Activated CD4-positive, alpha-beta T cell treated with anti-CD3 and anti-CD28 coated beads for 36 hours (primary cell): Measurements from ENCODE around the gene SMAP2. TPM values are rescaled to one million over a fixed set of nuclear protein-coding genes. Genes with fewer than 3 reads are reported as not detected.

ENCODE experiments used
- ATAC-seq: fragments of 200-7000 bp; cut with Tn5 transposase; one replicate; pipeline ENCODE4 v1.10.0; 2021; ENCODE audit warnings: mild to moderate bottlenecking, moderate library complexity
- CTCF ChIA-PET: fragments of 350-600 bp; sonication (Branson Sonifier 250); formaldehyde crosslinking; loops from one replicate; lab custom pipeline; 2021; ENCODE audit warnings: antibody characterized with exemption; lab: Charles Lee
- POLR2A ChIA-PET: fragments of 350-600 bp; sonication (Branson Sonifier 250); formaldehyde crosslinking; loops from one replicate; lab custom pipeline; 2021; ENCODE audit warnings: antibody characterized with exemption, inconsistent platforms; lab: Charles Lee
- DNase-seq: peaks from one replicate; pipeline ENCODE4 v3.0.0-alpha.2; 2020
- H3K27ac Mint-ChIP-seq: one replicate; pipeline ENCODE4 v1.8.0; 2021; ENCODE audit warnings: mixed read lengths
- H3K27me3 Mint-ChIP-seq: one replicate; pipeline ENCODE4 v1.8.0; 2021; ENCODE audit warnings: mixed read lengths
- H3K36me3 Mint-ChIP-seq: one replicate; pipeline ENCODE4 v1.8.0; 2021; ENCODE audit warnings: low read depth, mixed read lengths
- H3K4me1 Mint-ChIP-seq: one replicate; pipeline ENCODE4 v1.8.0; 2021; ENCODE audit warnings: mixed read lengths
- H3K4me3 Mint-ChIP-seq: one replicate; pipeline ENCODE4 v1.8.0; 2021; ENCODE audit warnings: mild to moderate bottlenecking, moderate library complexity, mixed read lengths
- H3K9me3 Mint-ChIP-seq: one replicate; pipeline ENCODE4 v1.8.0; 2021; ENCODE audit warnings: low read depth, mixed read lengths
- intact Hi-C, 2 experiments: fragments of 100-400 bp; cut with DNase I in 1 of 2; cut with micrococcal nuclease in 1 of 2; formaldehyde crosslinking; loops; one replicate each; pipeline versions ENCODE4 v1.14.2 to v1.15.1; 2022 to 2024; cut with DNase I, micrococcal nuclease
- total RNA-seq, 2 experiments: library from RNA; stranded (reverse); gene quantifications; one replicate each; pipeline ENCODE4 v1.2.3, GENCODE V29; 2021

The SMAP2 gene
- total RNA-seq, 2 experiments from 2014 or later: 241 to 258 TPM

GRCh38 chr1:40397258-40397657, 23.7 kb downstream of the SMAP2 start:
- ATAC-seq: no peak
- no peak for DNase-seq
- Mint-ChIP-seq H3K4me3 (peak overlapping the region; percentile 5), H3K27me3 (no peaks in the 10 kb centered on the region), H3K9me3 (no peaks in the 10 kb centered on the region), H3K27ac (peak overlapping the region; percentile 86), H3K4me1 (peaks cover 91% of the 10 kb centered on the region), H3K36me3 (peaks cover 69% of the 10 kb centered on the region)
- ChIA-PET POLR2A (interaction anchor here (0.6 to 0.8 kb wide), 2 partner anchors 12 to 55 kb away, joined by 3 read pairs; no protein-coding TSS in a partner anchor), CTCF (interaction anchor here (0.9 to 9.9 kb wide), 6 partner anchors 10 to 59 kb away, joined by 3 to 151 read pairs (median 4); no protein-coding TSS in a partner anchor)
- intact Hi-C loops: no loop called here

- Mint-ChIP-seq H3K9me3 (no peaks in the 10 kb centered on the region), H3K27ac (peak overlapping the region; percentile 92), H3K36me3 (peaks cover 60% of the 10 kb centered on the region), H3K27me3 (no peaks in the 10 kb centered on the region), H3K4me1 (peaks cover 91% of the 10 kb centered on the region), H3K4me3 (peak overlapping the region; percentile 47)
- intact Hi-C loops: loop anchor here (1.0 to 5.0 kb wide), 4 partner anchors 15 to 159 kb away; partner anchors contain the start of genes ZFP69B (in 1 of the 2) and ZMPSTE24 (in 1 of the 2)
- CTCF ChIA-PET: interaction anchor here (0.8 to 9.9 kb wide), 11 partner anchors 9 to 247 kb away, joined by 3 to 151 read pairs (median 4); partner anchors contain the start of gene ZFP69B
- ATAC-seq (peak; percentile 66), DNase-seq (no peak)
- POLR2A ChIA-PET: interaction anchor here (0.6 to 2.2 kb wide), 10 partner anchors 10 to 118 kb away, joined by 3 to 39 read pairs (median 4); partner anchors contain the start of gene SMAP2
Measured at GRCh38 chr1:40399984-40400704, 26.6 kb downstream of the SMAP2 start.

- Mint-ChIP-seq H3K4me1 (peaks cover 83% of the 10 kb centered on the region), H3K27me3 (no peaks in the 10 kb centered on the region), H3K36me3 (peaks cover 57% of the 10 kb centered on the region)
Measured at GRCh38 chr1:40401473-40402201, 28.1 kb downstream of the SMAP2 start.

GRCh38 chr1:40404670-40405462, 31.3 kb downstream of the SMAP2 start:
- POLR2A ChIA-PET: interaction anchor here (0.8 to 2.6 kb wide), 5 partner anchors 11 to 261 kb away, joined by 3 to 13 read pairs (median 4); no protein-coding TSS in a partner anchor
- Mint-ChIP-seq H3K9me3 (no peaks in the 10 kb centered on the region), H3K4me3 (peak overlapping the region; percentile 3), H3K36me3 (peaks cover 61% of the 10 kb centered on the region), H3K27me3 (no peaks in the 10 kb centered on the region), H3K4me1 (peaks cover 64% of the 10 kb centered on the region), H3K27ac (peak overlapping the region; percentile 91)
- CTCF ChIA-PET: interaction anchor here (0.6 to 9.9 kb wide), 40 partner anchors 9 to 571 kb away, joined by 3 to 151 read pairs (median 4); partner anchors contain the start of genes COL9A2, PPT1 and SMAP2
- ATAC-seq (peak; percentile 34), DNase-seq (peak; percentile 61)
- intact Hi-C loops: loop anchor here (1.0 to 5.0 kb wide), 9 partner anchors 20 to 260 kb away; partner anchors contain the start of genes SMAP2 (in 2 of the 2) and ZMPSTE24 (in 1 of the 2)

More at GRCh38 chr1:40401473-40402201, 28.1 kb downstream of the SMAP2 start:
- intact Hi-C loops: loop anchor here in 1 of 2 experiments (2.0 to 5.0 kb wide), 2 partner anchors 144 to 241 kb away; partner anchors contain the start of genes RLF and ZMPSTE24
- CTCF ChIA-PET: interaction anchor here (0.6 to 9.9 kb wide), 5 partner anchors 15 to 257 kb away, joined by 3 to 151 read pairs (median 4); no protein-coding TSS in a partner anchor
- POLR2A ChIA-PET: interaction anchor here (1.1 kb wide), 1 partner anchor 18 kb away, joined by 3 read pairs; no protein-coding TSS in a partner anchor
- Mint-ChIP-seq H3K4me3 (peak overlapping the region; percentile 22), H3K9me3 (no peaks in the 10 kb centered on the region), H3K27ac (peak overlapping the region; percentile 92)
- no peak for DNase-seq
- ATAC-seq: peak; percentile 17

- Mint-ChIP-seq H3K4me1 (peaks cover 55% of the 10 kb centered on the region), H3K27ac (peak overlapping the region; percentile 65), H3K36me3 (peaks cover 62% of the 10 kb centered on the region), H3K9me3 (no peaks in the 10 kb centered on the region), H3K4me3 (no peak overlapping the region), H3K27me3 (no peaks in the 10 kb centered on the region)
- ATAC-seq: no peak
- ChIA-PET CTCF (interaction anchor here (0.7 to 9.9 kb wide), 12 partner anchors 11 to 307 kb away, joined by 3 to 151 read pairs (median 10); no protein-coding TSS in a partner anchor), POLR2A (no interaction called here)
- intact Hi-C loops: loop anchor here (2.0 to 5.0 kb wide), 3 partner anchors 34 to 261 kb away; partner anchors contain the start of gene SMAP2 (in 2 of the 2)
- no peak for DNase-seq
Measured at GRCh38 chr1:40405812-40406211, 32.3 kb downstream of the SMAP2 start.

- intact Hi-C loops: loop anchor here (5.0 kb wide), 1 partner anchor 35 kb away; the partner anchor contains the start of gene SMAP2 (in 2 of the 2)
- Mint-ChIP-seq H3K27ac (no peak overlapping the region), H3K27me3 (no peaks in the 10 kb centered on the region), H3K9me3 (no peaks in the 10 kb centered on the region), H3K4me3 (no peak overlapping the region), H3K4me1 (peaks cover 42% of the 10 kb centered on the region), H3K36me3 (peaks cover 56% of the 10 kb centered on the region)
- DNase-seq (no peak), ATAC-seq (no peak)
- ChIA-PET POLR2A (no interaction called here), CTCF (interaction anchor here (0.6 to 1.9 kb wide), 9 partner anchors 16 to 263 kb away, joined by 3 to 16 read pairs (median 4); no protein-coding TSS in a partner anchor)
Measured at GRCh38 chr1:40407453-40407852, 33.9 kb downstream of the SMAP2 start.

GRCh38 chr1:40409467-40409866, 35.9 kb downstream of the SMAP2 start:
- POLR2A ChIA-PET: no interaction called here
- intact Hi-C loops: loop anchor here (5.0 kb wide), 1 partner anchor 37 kb away; the partner anchor contains the start of gene SMAP2 (in 2 of the 2)
- no peak overlapping the region for H3K27ac Mint-ChIP-seq
- peaks cover 68% of the 10 kb centered on the region for H3K36me3 Mint-ChIP-seq
- no peak overlapping the region for H3K4me3 Mint-ChIP-seq
- H3K4me1 Mint-ChIP-seq: peaks cover 33% of the 10 kb centered on the region
- no peak for ATAC-seq
- no peaks in the 10 kb centered on the region for H3K27me3 Mint-ChIP-seq
- no peaks in the 10 kb centered on the region for H3K9me3 Mint-ChIP-seq
- DNase-seq: no peak
- CTCF ChIA-PET: no interaction called here

- peaks cover 21% of the 10 kb centered on the region for H3K4me1 Mint-ChIP-seq
- ChIA-PET POLR2A (no interaction called here), CTCF (interaction anchor here (0.5 to 2.2 kb wide), 9 partner anchors 13 to 325 kb away, joined by 3 to 10 read pairs (median 4); no protein-coding TSS in a partner anchor)
- intact Hi-C loops: loop anchor here in 1 of 2 experiments (5.0 kb wide), 1 partner anchor 329 kb away; no protein-coding TSS in a partner anchor
- no peaks in the 10 kb centered on the region for H3K27me3 Mint-ChIP-seq
- no peak for DNase-seq
- peaks cover 79% of the 10 kb centered on the region for H3K36me3 Mint-ChIP-seq
- no peak overlapping the region for H3K27ac Mint-ChIP-seq
- ATAC-seq: no peak
- no peaks in the 10 kb centered on the region for H3K9me3 Mint-ChIP-seq
- H3K4me3 Mint-ChIP-seq: no peak overlapping the region
Measured at GRCh38 chr1:40411294-40411693, 37.8 kb downstream of the SMAP2 start.

GRCh38 chr1:40411843-40412242, 38.3 kb downstream of the SMAP2 start:
- POLR2A ChIA-PET: no interaction called here
- H3K4me3 Mint-ChIP-seq: no peak overlapping the region
- DNase-seq: no peak

More at GRCh38 chr1:40411843-40412242, 38.3 kb downstream of the SMAP2 start:
- Mint-ChIP-seq H3K4me1 (peaks cover 21% of the 10 kb centered on the region), H3K9me3 (no peaks in the 10 kb centered on the region), H3K27ac (no peak overlapping the region), H3K27me3 (no peaks in the 10 kb centered on the region), H3K36me3 (peaks cover 80% of the 10 kb centered on the region)
- no peak for ATAC-seq
- intact Hi-C loops: loop anchor here in 1 of 2 experiments (5.0 kb wide), 1 partner anchor 330 kb away; no protein-coding TSS in a partner anchor
- CTCF ChIA-PET: interaction anchor here (0.6 to 2.2 kb wide), 7 partner anchors 14 to 325 kb away, joined by 3 to 10 read pairs (median 4); no protein-coding TSS in a partner anchor
